Adrenal gland (tissue), 19 donors: ENCODE results near the gene ATP4A. TPM values are rescaled to one million over a fixed set of nuclear protein-coding genes. Genes with fewer than 3 reads are reported as not detected.

Source experiments
- DNase-seq, 7 donors: peaks; one replicate each; pipeline ENCODE4 v3.0.0-alpha.2; 2019 to 2020
- H3K27ac ChIP-seq, 5 donors: fragments of 200-600 bp; sonication (generic) in 4 of 5; 1 replicate in 3 of 5; 2 replicates in 2 of 5; pipeline versions ENCODE4 v1.5.1 to v1.8.0; 2016 to 2020; ENCODE audit warnings: mild to moderate bottlenecking in 1 of 5
- H3K27me3 ChIP-seq: fragments of 200-600 bp; 2 replicates; pipeline ENCODE4 v1.8.0; 2021
- H3K36me3 ChIP-seq, 2 donors: fragments of 200-600 bp; replicated peaks in 1 of 2; 1 replicate in 1 of 2; 2 replicates in 1 of 2; pipeline versions ENCODE4 v1.5.1 to v1.8.0; 2018 to 2022
- H3K4me1 ChIP-seq, 2 donors: fragments of 200-600 bp; replicated peaks in 1 of 2; 1 replicate in 1 of 2; 2 replicates in 1 of 2; pipeline versions ENCODE4 v1.5.1 to v1.8.0; 2018 to 2021
- H3K4me3 ChIP-seq, 4 donors: fragments of 200-600 bp; sonication (generic) in 3 of 4; one replicate each; pipeline ENCODE4 v1.5.1; 2016 to 2018
- H3K9me3 ChIP-seq, 3 donors: fragments of 200-600 bp; sonication (generic) in 1 of 3; replicated peaks in 1 of 3; 1 replicate in 2 of 3; 2 replicates in 1 of 3; pipeline versions ENCODE4 v1.5.1 to v1.8.0; 2016 to 2021
- CTCF ChIP-seq, 6 experiments: fragments of 450-650 bp in 4 of 6; fragments of 200-600 bp in 2 of 6; sonication (generic) in 1 of 6; IDR thresholded peaks; 1 replicate in 5 of 6; 2 replicates in 1 of 6; pipeline versions ENCODE4 v1.5.1 to v1.8.0; 2016 to 2021; ENCODE audit warnings: antibody characterized with exemption in 6 of 6, mild to moderate bottlenecking in 2 of 6, moderate library complexity in 1 of 6
- POLR2A ChIP-seq, 2 donors: fragments of 450-650 bp; IDR thresholded peaks; one replicate each; pipeline ENCODE4 v1.6.1; 2017; ENCODE audit warnings: antibody characterized with exemption in 2 of 2, mild to moderate bottlenecking in 2 of 2, moderate library complexity in 1 of 2
- WGBS, 4 donors: extraction: QIAGEN DNeasy Blood & Tissue Kit in 2 of 4; methylation state at CpG; one replicate each; pipeline versions ENCODE4 v1.1.5 to v1.1.7; 2013 to 2017; 5-methylcytosine and 5-hydroxymethylcytosine counted together
- intact Hi-C, 2 donors: fragments of 100-400 bp; cut with DNase I; formaldehyde crosslinking; loops; one replicate each; pipeline versions ENCODE4 v1.14.1 to v1.15.0; 2022 to 2023
- long read RNA-seq, 10 donors: library from polyadenylated mRNA in 3 of 10; unstranded in 2 of 10; stranded (forward) in 1 of 10; transcript quantifications; one replicate each; pipeline ENCODE4 v2.0.0 and lab custom pipeline, GENCODE V29; 2021 to 2026
- polyA plus RNA-seq, 3 donors: library from polyadenylated mRNA; stranded (reverse); fragments of 200-250 nt in 2 of 3; fragments of 350-450 nt in 1 of 3; fragmentation: Illumina TruSeq in 1 of 3; extraction: RNeasy Lipid Tissue Mini Kit (QIAGEN cat#74804) in 1 of 3; gene quantifications; one replicate each; pipeline ENCODE4 v1.2.3, GENCODE V29; 2013 to 2014
- total RNA-seq, 9 donors: library from RNA; depleted of rRNA in 4 of 9; stranded (reverse); fragments of >200 nt in 4 of 9; fragments of 120-200 nt in 1 of 9; fragmentation: NEBNext Ultra II Directional in 1 of 9; extraction: Animal tissue kit (Norgen Biotek cat#: 25700) in 1 of 9; gene quantifications; one replicate each; pipeline versions ENCODE4 v1.1.0 to v1.2.4, GENCODE V29; 2013 to 2023
- donor health status: healthy with polysubstance abuse.
- donor health status: Bipolar disorder and iron deficiency.
- donor health status: DM: yes; HTN: yes; CAD: no.
- donor health status: DM: no; HTN: no; CAD: no.
- donor health status: DM: no; HTN: no; CAD: no.
- donor health status: DM: yes; HTN: yes; CAD: no.

ATP4A gene
- total RNA-seq (10 to 100 TPM in 3 of 9 donors, 1 to 10 TPM in 6; 2.2 to 60.4 (median 7.3) TPM), polyA plus RNA-seq (10 to 100 TPM in 1 of 3 donors, 1 to 10 TPM in 2; 6.5 to 63.5 (median 7.6) TPM)
- long read RNA-seq, donor 1 = 0 reads
- long read RNA-seq, donor 2 = 0 reads
- long read RNA-seq, donor 3, partial matches to known transcripts = 5 of 5 reads
- long read RNA-seq, donor 3, other reads (novel, unspliced or antisense) = 0 of 5 reads
- long read RNA-seq, donor 4, partial matches to known transcripts = 23 of 34 reads
- long read RNA-seq, donor 4, other reads (novel, unspliced or antisense) = 11 of 34 reads
- long read RNA-seq, donor 5, partial matches to known transcripts = 12 of 22 reads
- long read RNA-seq, donor 5, other reads (novel, unspliced or antisense) = 10 of 22 reads
- long read RNA-seq, donor 6, partial matches to known transcripts = 7 of 10 reads
- long read RNA-seq, donor 6, other reads (novel, unspliced or antisense) = 3 of 10 reads
- long read RNA-seq, donor 7 = 0 reads
- long read RNA-seq, donor 8 = 0 reads
- long read RNA-seq, donor 9 = 0 reads
- long read RNA-seq, donor 10 = 0 reads

- peaks cover 2 to 7% of the 10 kb centered on the region in 2 donors for H3K4me1 ChIP-seq
- intact Hi-C loops = no loop called here
- H3K27ac ChIP-seq = no peak within 1 kb of the TSS
- 76 to 80% (median 80%) methylated on average over 9 to 15 of the region's 15 CpGs for WGBS, 4 donors
- TF ChIP-seq POLR2A (IDR thresholded peaks at IDR 0.05) = no peak
- no peak for TF ChIP-seq CTCF (IDR thresholded peaks at IDR 0.05)
- H3K9me3 ChIP-seq = no peaks in the 10 kb centered on the region
- no peaks in the 10 kb centered on the region for H3K27me3 ChIP-seq
- H3K4me3 ChIP-seq = no peak within 1 kb of the TSS
- DNase-seq = peak in 2 of 7 donors; percentile 12 to 23
- no peaks in the 10 kb centered on the region for H3K36me3 ChIP-seq
Observed at GRCh38 chr19:35563207-35563829, at the start of gene ATP4A. Gene ATP4A (minus strand): TSS chr19:35563658. CDS start chr19:35563629, 29 bp downstream.

GRCh38 chr19:35612559-35613321 lies 49.3 kb upstream of the ATP4A start, which contains the start of gene HAUS5:
Gene HAUS5 (plus strand): TSS chr19:35612735. CDS start chr19:35612795, 60 bp downstream.
- TF ChIP-seq POLR2A (IDR thresholded peaks at IDR 0.05) (peak; percentile 34 to 40), CTCF (IDR thresholded peaks at IDR 0.05) (peak in 4 of 6 experiments; percentile 22 to 36 (median 32))
- intact Hi-C loops = no loop called here
- H3K27me3 ChIP-seq = no peaks in the 10 kb centered on the region

GRCh38 chr19:35612224-35612558 lies 48.7 kb upstream of the ATP4A start:
- H3K36me3 ChIP-seq = no peaks in the 10 kb centered on the region
- H3K27me3 ChIP-seq = no peaks in the 10 kb centered on the region
- peaks cover 6 to 10% of the 10 kb centered on the region in 2 donors for H3K4me1 ChIP-seq
- intact Hi-C loops = no loop called here
- no peak for DNase-seq
- H3K4me3 ChIP-seq = peak overlapping the region in 2 of 4 donors; percentile 58 to 78
- TF ChIP-seq CTCF (IDR thresholded peaks at IDR 0.05) (no peak), POLR2A (IDR thresholded peaks at IDR 0.05) (no peak)
- 26 to 36% (median 30%) methylated on average over 9 of the region's 9 CpGs for WGBS, 4 donors
- H3K27ac ChIP-seq = no peak overlapping the region
- H3K9me3 ChIP-seq = no peaks in the 10 kb centered on the region

More at GRCh38 chr19:35612559-35613321, 49.3 kb upstream of the ATP4A start, which contains the start of gene HAUS5:
- 0 to 12% (median 1%) methylated on average over 9 to 47 of the region's 47 CpGs for WGBS, 4 donors
- Histone ChIP-seq H3K36me3 (no peaks in the 10 kb centered on the region), H3K9me3 (no peaks in the 10 kb centered on the region), H3K4me3 (peak within 1 kb of the TSS; percentile 45 to 78 (median 52)), H3K4me1 (peaks cover 6 to 10% of the 10 kb centered on the region in 2 donors), H3K27ac (peak within 1 kb of the TSS in 2 of 5 donors; percentile 17 to 55)
- DNase-seq = peak; percentile 88 to 98 (median 96)
